Skeletal muscle tissue (tissue), 4 donors: ENCODE results near the gene SCN8A. TPM values are rescaled to one million over a fixed set of nuclear protein-coding genes. Genes with fewer than 3 reads are reported as not detected.
"Not testable (repeated sequence)": the region's sequence is repeated elsewhere in the genome, so short reads cannot be mapped to it uniquely, and the experiment has no call there.

Experiments used
- H3K27ac ChIP-seq: one replicate; pipeline ENCODE4 v1.7.0; 2013; ENCODE audit warnings: mild to moderate bottlenecking, low read depth, low read length, inconsistent platforms
- H3K27me3 ChIP-seq, 3 donors: one replicate each; pipeline ENCODE4 v1.7.0; 2013; ENCODE audit warnings: low read length in 3 of 3; ENCODE audit not compliant: control insufficient read depth in 3 of 3, insufficient read depth in 3 of 3
- H3K36me3 ChIP-seq, 3 donors: one replicate each; pipeline ENCODE4 v1.7.0; 2013; ENCODE audit warnings: low read length in 3 of 3; ENCODE audit not compliant: control insufficient read depth in 3 of 3, insufficient read depth in 3 of 3
- H3K4me1 ChIP-seq, 3 donors: one replicate each; pipeline ENCODE4 v1.7.0; 2013; ENCODE audit warnings: low read length in 3 of 3, mild to moderate bottlenecking in 3 of 3; ENCODE audit not compliant: control insufficient read depth in 3 of 3, insufficient read depth in 3 of 3
- H3K4me3 ChIP-seq, 3 donors: one replicate each; pipeline ENCODE4 v1.7.0; 2013; ENCODE audit warnings: low read length in 3 of 3
- H3K9ac ChIP-seq, 3 donors: one replicate each; pipeline ENCODE4 v1.7.0; 2013; ENCODE audit warnings: low read length in 3 of 3, mild to moderate bottlenecking in 3 of 3, moderate library complexity in 2 of 3, low read depth in 1 of 3
- H3K9me3 ChIP-seq, 3 donors: one replicate each; pipeline ENCODE4 v1.7.0; 2013; ENCODE audit warnings: low read length in 3 of 3; ENCODE audit not compliant: control insufficient read depth in 3 of 3
- total RNA-seq: library from RNA; depleted of rRNA; stranded (reverse); fragments of >200 nt; gene quantifications from one replicate; pipeline ENCODE4 v1.2.3, GENCODE V29; 2014
- donor health status: Osteomylitis.

Gene SCN8A
- total RNA-seq, 1 donor from 2014 or later: 0.52 TPM

DNA sequence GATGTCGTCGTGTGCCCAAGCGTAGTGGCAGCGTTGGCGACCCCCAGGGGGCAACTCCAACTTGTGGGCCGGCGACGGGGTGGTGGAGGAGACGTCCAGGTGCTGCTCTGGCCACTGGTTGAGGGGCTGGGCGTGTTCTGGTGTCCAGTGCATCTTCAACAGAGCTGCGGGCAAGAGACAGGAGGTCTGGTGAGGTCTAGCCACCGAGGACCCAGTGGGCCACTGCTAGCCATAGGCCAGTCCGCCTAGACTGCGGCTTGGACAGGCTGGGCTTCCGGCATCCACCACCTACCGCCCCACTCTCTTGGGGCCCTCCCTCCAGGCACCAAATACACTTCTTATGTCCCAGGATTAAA is 231.2 kb downstream of the SCN8A start:
- peaks cover 4 to 33% (median 13%) of the 10 kb centered on the region in 3 donors for H3K27me3 ChIP-seq
- H3K9ac ChIP-seq: no peak overlapping the region
- H3K9me3 ChIP-seq: no peaks in the 10 kb centered on the region
- H3K36me3 ChIP-seq: no peaks in the 10 kb centered on the region
- H3K4me1 ChIP-seq: no peaks in the 10 kb centered on the region
- no peak overlapping the region for H3K4me3 ChIP-seq
- H3K27ac ChIP-seq: no peak overlapping the region

GRCh38 chr12:51822956-51823355 is 231.9 kb downstream of the SCN8A start:
- Histone ChIP-seq H3K27me3 (peaks cover 4 to 26% (median 9%) of the 10 kb centered on the region in 3 donors), H3K4me1 (no peaks in the 10 kb centered on the region), H3K36me3 (no peaks in the 10 kb centered on the region), H3K4me3 (no peak overlapping the region), H3K27ac (no peak overlapping the region), H3K9me3 (no peaks in the 10 kb centered on the region), H3K9ac (no peak overlapping the region)

DNA sequence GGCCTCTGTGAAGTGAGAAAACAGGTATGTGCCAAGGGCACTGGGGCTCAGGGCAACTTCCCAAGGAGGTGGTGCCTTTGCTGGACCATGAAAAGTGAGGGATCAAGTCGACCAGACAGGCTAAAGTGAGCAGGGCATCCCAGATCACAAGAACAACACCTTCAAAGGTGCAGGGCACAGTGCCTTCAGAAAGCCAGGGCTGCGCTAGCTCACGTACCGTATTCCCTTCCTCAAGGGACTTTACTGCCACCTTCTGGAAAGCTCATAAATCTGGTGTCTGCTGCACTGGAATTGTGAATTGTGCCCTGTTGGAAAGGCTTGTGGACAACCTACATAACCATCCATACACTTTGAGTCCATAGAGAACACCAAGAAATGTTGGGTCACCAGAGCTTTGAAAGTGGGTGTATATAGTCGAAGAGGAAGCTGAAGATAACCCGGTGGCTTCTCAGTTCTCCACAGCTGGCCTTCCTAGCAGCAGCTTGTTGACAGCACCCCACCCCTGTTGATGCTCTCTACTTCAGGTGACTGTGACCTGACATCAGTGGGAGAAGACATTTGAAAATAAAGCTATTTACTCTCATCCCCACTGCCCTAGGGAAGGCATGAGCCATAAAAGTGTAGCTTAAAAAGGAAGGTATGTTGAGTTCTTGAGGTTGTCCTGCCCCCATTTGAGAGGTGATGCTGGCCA is 233.0 kb downstream of the SCN8A start:
- H3K9me3 ChIP-seq: no peaks in the 10 kb centered on the region
- H3K4me1 ChIP-seq: no peaks in the 10 kb centered on the region
- no peak overlapping the region for H3K4me3 ChIP-seq
- no peak overlapping the region for H3K9ac ChIP-seq
- peaks cover 4 to 22% (median 4%) of the 10 kb centered on the region in 3 donors for H3K27me3 ChIP-seq
- no peak overlapping the region for H3K27ac ChIP-seq
- no peaks in the 10 kb centered on the region for H3K36me3 ChIP-seq

- no peaks in the 10 kb centered on the region for H3K36me3 ChIP-seq
- peaks cover 4 to 21% (median 4%) of the 10 kb centered on the region in 3 donors for H3K27me3 ChIP-seq
Observed at GRCh38 chr12:51825216-51825615, 234.2 kb downstream of the SCN8A start.

GRCh38 chr12:51826881-51827280 is 235.8 kb downstream of the SCN8A start:
- no peaks in the 10 kb centered on the region for H3K36me3 ChIP-seq
- H3K4me1 ChIP-seq: no peaks in the 10 kb centered on the region
- H3K9me3 ChIP-seq: no peaks in the 10 kb centered on the region
- H3K4me3 ChIP-seq: no peak overlapping the region
- no peak overlapping the region for H3K9ac ChIP-seq
- H3K27ac ChIP-seq: no peak overlapping the region
- peaks cover 7 to 16% (median 11%) of the 10 kb centered on the region in 3 donors for H3K27me3 ChIP-seq

More at GRCh38 chr12:51825216-51825615, 234.2 kb downstream of the SCN8A start:
- Histone ChIP-seq H3K4me1 (no peaks in the 10 kb centered on the region), H3K4me3 (no peak overlapping the region), H3K9me3 (no peaks in the 10 kb centered on the region), H3K27ac (no peak overlapping the region), H3K9ac (no peak overlapping the region)

- no peaks in the 10 kb centered on the region for H3K9me3 ChIP-seq
- peaks cover 10 to 17% (median 11%) of the 10 kb centered on the region in 3 donors for H3K27me3 ChIP-seq
- H3K9ac ChIP-seq: no peak overlapping the region
- no peaks in the 10 kb centered on the region for H3K36me3 ChIP-seq
- H3K4me3 ChIP-seq: no peak overlapping the region
- no peak overlapping the region for H3K27ac ChIP-seq
- peaks cover 0 to 4% (median 3%) of the 10 kb centered on the region in 3 donors for H3K4me1 ChIP-seq
Observed at GRCh38 chr12:51827925-51828818, 237.1 kb downstream of the SCN8A start.

- Histone ChIP-seq H3K4me3 (no peak overlapping the region), H3K9ac (no peak overlapping the region), H3K4me1 (peaks cover 0 to 4% (median 3%) of the 10 kb centered on the region in 3 donors), H3K27ac (no peak overlapping the region), H3K27me3 (peaks cover 9 to 21% (median 13%) of the 10 kb centered on the region in 3 donors), H3K9me3 (no peaks in the 10 kb centered on the region), H3K36me3 (no peaks in the 10 kb centered on the region)
Observed at GRCh38 chr12:51829011-51829481, 238.0 kb downstream of the SCN8A start.

DNA sequence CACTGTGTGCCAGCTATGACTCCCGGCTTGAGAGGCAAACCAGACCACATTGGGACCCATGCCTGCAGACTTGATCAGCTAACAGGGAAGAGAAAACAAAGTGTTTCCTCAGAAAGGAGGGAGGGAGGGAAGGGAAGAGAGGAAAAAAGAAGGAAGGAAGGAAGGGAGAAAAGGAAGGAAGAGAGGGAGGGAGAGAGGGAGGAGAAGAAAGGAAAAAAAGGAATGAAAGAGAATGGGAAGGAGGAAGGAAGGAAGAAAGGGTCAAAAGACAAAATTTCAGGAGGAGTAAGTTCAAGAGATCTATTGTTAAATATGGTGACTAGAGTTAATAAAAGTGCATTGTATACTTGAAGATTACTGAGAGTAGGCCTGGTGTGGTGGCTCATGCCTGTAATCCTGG is 238.6 kb downstream of the SCN8A start:
- H3K27me3 ChIP-seq: peaks cover 9 to 21% (median 16%) of the 10 kb centered on the region in 3 donors
- H3K4me1 ChIP-seq: peaks cover 0 to 4% (median 3%) of the 10 kb centered on the region in 3 donors
- H3K9me3 ChIP-seq: no peaks in the 10 kb centered on the region
- H3K36me3 ChIP-seq: no peaks in the 10 kb centered on the region
- H3K9ac ChIP-seq: no peak overlapping the region
- H3K27ac ChIP-seq: no peak overlapping the region
- no peak overlapping the region for H3K4me3 ChIP-seq

DNA sequence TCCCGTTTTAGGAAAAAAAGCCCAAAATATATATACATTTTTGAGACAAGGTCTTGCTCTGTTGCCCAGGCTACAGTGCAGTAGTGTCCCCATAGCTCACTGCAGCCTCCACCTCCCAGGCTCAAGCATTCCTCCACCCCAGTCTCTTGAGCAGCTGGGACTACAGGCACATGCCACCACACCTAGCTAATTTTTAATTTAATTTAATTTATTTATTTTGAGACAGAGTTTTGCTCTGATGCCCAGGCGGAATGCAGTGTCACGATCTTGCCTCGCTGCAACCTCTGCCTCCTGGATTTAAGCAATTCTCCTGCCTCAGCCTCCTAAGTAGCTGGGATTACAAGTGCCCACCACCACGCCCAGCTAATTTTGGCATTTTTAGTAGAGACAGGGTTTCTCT is 240.8 kb downstream of the SCN8A start:
- H3K36me3 ChIP-seq, H3K4me3 ChIP-seq, H3K9ac ChIP-seq, H3K27ac ChIP-seq, H3K9me3 ChIP-seq, H3K4me1 ChIP-seq: not testable (repeated sequence)
- peaks cover 9 to 21% (median 18%) of the 10 kb centered on the region in 3 donors for H3K27me3 ChIP-seq
